Kidney (tissue), 14 donors: ENCODE measurements around the gene ACAP1. TPM values are rescaled to one million over a fixed set of nuclear protein-coding genes. Genes with fewer than 3 reads are reported as not detected.

Experiments used
- DNase-seq, 5 donors: peaks; one replicate each; pipeline ENCODE4 v3.0.0-alpha.2; 2013 to 2020
- FAIRE-seq: peaks from 2 replicates; lab custom pipeline; 2012; peaks lifted over from hg19 to GRCh38; lab: Jason Lieb, UNC
- H3K27ac ChIP-seq, 2 donors: one replicate each; pipeline ENCODE4 v1.7.0; 2013; ENCODE audit warnings: low read depth in 2 of 2, low read length in 2 of 2, inconsistent platforms in 1 of 2
- H3K27me3 ChIP-seq: one replicate; pipeline ENCODE4 v1.7.1; 2013; ENCODE audit warnings: low read length, inconsistent platforms; ENCODE audit not compliant: control insufficient read depth, insufficient read depth
- H3K36me3 ChIP-seq, 3 donors: one replicate each; pipeline versions ENCODE4 v1.7.0 to v1.7.1; 2013; ENCODE audit warnings: low read length in 3 of 3, control low read depth in 1 of 3, inconsistent platforms in 1 of 3; ENCODE audit not compliant: insufficient read depth in 3 of 3, control insufficient read depth in 2 of 3
- H3K4me1 ChIP-seq, 3 donors: one replicate each; pipeline versions ENCODE4 v1.7.0 to v1.7.1; 2013; ENCODE audit warnings: low read length in 3 of 3, inconsistent platforms in 1 of 3, low read depth in 1 of 3; ENCODE audit not compliant: control insufficient read depth in 2 of 3, insufficient read depth in 2 of 3
- H3K4me3 ChIP-seq, 3 donors: one replicate each; pipeline versions ENCODE4 v1.7.0 to v1.8.1; 2013; ENCODE audit warnings: low read length in 3 of 3, control low read depth in 1 of 3, inconsistent platforms in 1 of 3
- H3K9ac ChIP-seq, 3 donors: one replicate each; pipeline versions ENCODE4 v1.7.0 to v1.7.1; 2013; ENCODE audit warnings: low read length in 3 of 3, control low read depth in 1 of 3, inconsistent platforms in 1 of 3
- H3K9me3 ChIP-seq, 3 donors: one replicate each; pipeline versions ENCODE4 v1.7.0 to v1.7.1; 2013; ENCODE audit warnings: low read length in 3 of 3, control low read depth in 1 of 3, inconsistent platforms in 1 of 3; ENCODE audit not compliant: control insufficient read depth in 2 of 3, insufficient read depth in 1 of 3
- CTCF ChIP-seq: IDR thresholded peaks from 3 replicates; pipeline ENCODE4 v1.5.1; 2012; ENCODE audit warnings: mild to moderate bottlenecking, moderate library complexity, borderline replicate concordance; ENCODE audit not compliant: insufficient read depth; ENCODE audit errors: extremely low read depth
- intact Hi-C: fragments of 100-400 bp; cut with DNase I; formaldehyde crosslinking; loops from one replicate; pipeline ENCODE4 v1.11.1; 2022
- polyA plus RNA-seq: library from polyadenylated mRNA; stranded (reverse); fragments of 350-450 nt; fragmentation: Illumina TruSeq; extraction: RNeasy Lipid Tissue Mini Kit (QIAGEN cat#74804); gene quantifications from one replicate; pipeline ENCODE4 v1.2.3, GENCODE V29; 2014; ENCODE audit warnings: low read depth, low replicate concordance; ENCODE audit not compliant: insufficient read depth
- total RNA-seq: library from RNA; stranded (reverse); fragmentation: NEBNext Ultra II Directional; extraction: Animal tissue kit (Norgen Biotek cat#: 25700); gene quantifications from one replicate; pipeline ENCODE4 v1.2.1, GENCODE V29; 2021
- donor health status: control.
- donor health status: control.
- donor health status: control.
- donor health status: control.
- donor health status: control.
- donor health status: DM: yes; HTN: yes; CAD: no.
- donor health status: Normal renal cell carcinoma (clear cell type).

The ACAP1 gene
- total and polyA plus RNA-seq, 2 donors from 2014 or later: 9.9 to 26.0 TPM

GRCh38 chr17:7295230-7296180, 40.8 kb upstream of the ACAP1 start:
- H3K36me3 ChIP-seq: no peaks in the 10 kb centered on the region
- peaks cover 3% of the 10 kb centered on the region for H3K27me3 ChIP-seq
- H3K4me3 ChIP-seq: peak overlapping the region in 1 of 3 donors; percentile 20
- DNase-seq (no peak), FAIRE-seq (no peak)
- intact Hi-C loops: no loop called here
- H3K9ac ChIP-seq: no peak overlapping the region
- TF ChIP-seq CTCF: no peak
- peak overlapping the region in 1 of 2 donors; percentile 41 for H3K27ac ChIP-seq
- no peaks in the 10 kb centered on the region for H3K9me3 ChIP-seq
- peaks cover 0 to 15% (median 14%) of the 10 kb centered on the region in 3 donors for H3K4me1 ChIP-seq

GRCh38 chr17:7296189-7296861, 40.0 kb upstream of the ACAP1 start:
- DNase-seq (peak; percentile 85 to 94 (median 90)), FAIRE-seq (no peak)
- H3K27ac ChIP-seq: peak overlapping the region in 1 of 2 donors; percentile 41
- H3K4me1 ChIP-seq: peaks cover 0 to 15% (median 14%) of the 10 kb centered on the region in 3 donors
- peak overlapping the region in 1 of 3 donors; percentile 20 for H3K4me3 ChIP-seq
- peak overlapping the region in 1 of 3 donors; percentile 22 for H3K9ac ChIP-seq
- peak; percentile 99 for TF ChIP-seq CTCF
- intact Hi-C loops: no loop called here
- H3K36me3 ChIP-seq: no peaks in the 10 kb centered on the region
- no peaks in the 10 kb centered on the region for H3K9me3 ChIP-seq
- peaks cover 3% of the 10 kb centered on the region for H3K27me3 ChIP-seq

- no peak for TF ChIP-seq CTCF
- Histone ChIP-seq H3K36me3 (no peaks in the 10 kb centered on the region), H3K4me3 (no peak overlapping the region), H3K9me3 (no peaks in the 10 kb centered on the region), H3K27ac (no peak overlapping the region), H3K9ac (no peak overlapping the region), H3K4me1 (peaks cover 0 to 4% (median 0%) of the 10 kb centered on the region in 3 donors), H3K27me3 (no peaks in the 10 kb centered on the region)
- DNase-seq (no peak), FAIRE-seq (no peak)
- intact Hi-C loops: no loop called here
Observed at GRCh38 chr17:7304179-7304578, 32.1 kb upstream of the ACAP1 start.
